GM08714 (cell line): ENCODE data around the gene NCBP1.
A peak's percentile ranks its signal among the peaks of the same experiment; 100 is the strongest.
"Not testable (repeated sequence)": the region's sequence is repeated elsewhere in the genome, so short reads cannot be mapped to it uniquely, and the experiment has no call there.

ENCODE experiments used
- H3K4me3 ChIP-seq: fragments of 200-500 bp; sonication (Bioruptor generic); 2 replicates; pipeline ENCODE4 v1.5.1; 2014; ENCODE audit warnings: mild to moderate bottlenecking, low read length, inconsistent platforms
- ZNF274 ChIP-seq: IDR thresholded peaks from 2 replicates; pipeline ENCODE4 v1.6.1; 2012; ENCODE audit warnings: mild to moderate bottlenecking, low read depth, low read length

The NCBP1 gene

GRCh38 chr9:97604901-97605645 lies 28.5 kb upstream of the NCBP1 start:
- TF ChIP-seq ZNF274: no peak
- H3K4me3 ChIP-seq: no peak overlapping the region

GRCh38 chr9:97615439-97616072 lies 18.1 kb upstream of the NCBP1 start:
- no peak for TF ChIP-seq ZNF274
- no peak overlapping the region for H3K4me3 ChIP-seq

GRCh38 chr9:97617939-97618416 lies 15.6 kb upstream of the NCBP1 start:
- H3K4me3 ChIP-seq: no peak overlapping the region
- TF ChIP-seq ZNF274: no peak

- H3K4me3 ChIP-seq: not testable (repeated sequence)
Measured at GRCh38 chr9:97620063-97620462, 13.6 kb upstream of the NCBP1 start.

GRCh38 chr9:97622483-97622882 lies 11.1 kb upstream of the NCBP1 start:
- not testable (repeated sequence) for H3K4me3 ChIP-seq

- H3K4me3 ChIP-seq: no peak overlapping the region
Measured at GRCh38 chr9:97623946-97624345, 9.7 kb upstream of the NCBP1 start.

GRCh38 chr9:97625620-97626019 lies 8.0 kb upstream of the NCBP1 start:
- no peak overlapping the region for H3K4me3 ChIP-seq
- no peak for TF ChIP-seq ZNF274

More at GRCh38 chr9:97623946-97624345, 9.7 kb upstream of the NCBP1 start:
- no peak for TF ChIP-seq ZNF274

- no peak overlapping the region for H3K4me3 ChIP-seq
- no peak for TF ChIP-seq ZNF274
Measured at GRCh38 chr9:97627624-97628023, 6.0 kb upstream of the NCBP1 start.

- no peak for TF ChIP-seq ZNF274
Measured at GRCh38 chr9:97628668-97629067, 5.0 kb upstream of the NCBP1 start.

GRCh38 chr9:97629156-97629555 lies 4.5 kb upstream of the NCBP1 start:
- no peak for TF ChIP-seq ZNF274
- H3K4me3 ChIP-seq: no peak overlapping the region

More at GRCh38 chr9:97628668-97629067, 5.0 kb upstream of the NCBP1 start:
- H3K4me3 ChIP-seq: no peak overlapping the region

GRCh38 chr9:97630591-97630990 lies 3.0 kb upstream of the NCBP1 start:
- TF ChIP-seq ZNF274: no peak
- H3K4me3 ChIP-seq: no peak overlapping the region

GRCh38 chr9:97632248-97632984 lies 1.2 kb upstream of the NCBP1 start:
- H3K4me3 ChIP-seq: peak overlapping the region; percentile 89
- TF ChIP-seq ZNF274: no peak

- no peak for TF ChIP-seq ZNF274
- peak overlapping the region; percentile 91 for H3K4me3 ChIP-seq
Measured at GRCh38 chr9:97633859-97634490, 354 bp downstream of the NCBP1 start.

GRCh38 chr9:97635026-97635425 lies 1.4 kb downstream of the NCBP1 start:
- peak overlapping the region; percentile 91 for H3K4me3 ChIP-seq
- no peak for TF ChIP-seq ZNF274
